Anterior cingulate cortex (tissue), 58 donors: ENCODE data around the gene RBBP6.
"Not testable (repeated sequence)": the region's sequence is repeated elsewhere in the genome, so short reads cannot be mapped to it uniquely, and the experiment has no call there.

Experiments
- DNase-seq, 58 donors: peaks; one replicate each; lab custom pipeline; 2025; lab: John Stamatoyannopoulos, UW

The RBBP6 gene

GRCh38 chr16:24553983-24554382 lies 14.6 kb downstream of the RBBP6 start:
- no peak for DNase-seq

DNA sequence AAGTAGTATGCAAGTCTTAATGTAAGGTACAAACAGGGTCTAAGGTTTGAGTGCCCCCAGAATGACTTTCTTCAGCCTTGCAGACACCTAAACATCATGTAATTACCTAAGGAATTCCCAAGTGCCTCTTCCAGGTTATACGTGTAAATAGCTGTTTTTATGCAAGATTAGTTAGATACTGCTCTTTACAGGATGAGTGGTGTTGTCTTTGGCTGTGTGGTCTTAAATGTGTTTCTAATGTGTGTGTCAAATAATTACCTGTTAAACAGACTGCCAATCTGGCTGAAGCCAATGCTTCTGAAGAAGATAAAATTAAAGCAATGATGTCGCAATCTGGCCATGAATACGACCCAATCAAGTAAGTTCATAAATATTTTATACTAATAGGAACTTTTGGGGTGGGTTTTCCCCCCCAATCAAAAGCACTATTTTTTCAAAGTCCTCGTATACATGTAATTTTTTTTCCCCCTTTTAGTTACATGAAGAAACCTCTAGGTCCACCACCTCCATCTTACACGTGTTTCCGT lies 16.0 kb downstream of the RBBP6 start:
- no peak for DNase-seq

- DNase-seq, result no peak
Measured at GRCh38 chr16:24562811-24563210, 23.4 kb downstream of the RBBP6 start.

DNA sequence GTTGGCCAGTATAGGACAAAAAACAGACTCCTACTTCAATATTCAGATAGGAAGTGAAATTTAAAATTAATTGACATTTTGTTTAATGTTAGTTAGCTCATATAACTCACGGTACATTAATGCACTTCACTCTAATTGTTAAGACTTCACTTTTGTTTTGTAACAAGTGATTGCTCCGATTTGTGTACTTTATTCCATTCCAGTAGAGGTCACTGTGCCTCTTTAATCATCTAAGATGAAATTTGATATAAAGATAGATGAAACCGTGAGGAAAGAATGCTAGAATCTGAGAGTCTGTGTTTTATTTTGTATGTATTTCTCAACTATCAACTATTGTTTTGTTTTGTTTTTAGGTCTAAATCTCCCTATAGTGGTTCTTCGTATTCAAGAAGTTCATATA lies 29.0 kb downstream of the RBBP6 start:
- no peak for DNase-seq

DNA sequence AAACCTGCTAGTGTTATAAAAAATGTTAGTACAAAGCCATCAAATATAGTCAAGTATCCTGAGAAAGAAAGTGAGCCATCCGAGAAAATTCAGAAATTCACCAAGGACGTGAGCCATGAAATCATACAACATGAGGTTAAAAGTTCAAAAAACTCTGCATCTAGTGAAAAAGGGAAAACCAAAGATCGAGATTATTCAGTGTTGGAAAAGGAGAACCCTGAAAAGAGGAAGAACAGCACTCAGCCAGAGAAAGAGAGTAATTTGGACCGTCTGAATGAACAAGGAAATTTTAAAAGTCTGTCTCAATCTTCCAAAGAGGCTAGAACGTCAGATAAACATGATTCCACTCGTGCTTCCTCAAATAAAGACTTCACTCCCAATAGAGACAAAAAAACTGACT lies 31.7 kb downstream of the RBBP6 start:
- DNase-seq, result no peak

GRCh38 chr16:24572069-24572468 lies 32.7 kb downstream of the RBBP6 start:
- DNase-seq, result no peak

- no peak for DNase-seq
Measured at GRCh38 chr16:24573141-24573540, 33.8 kb downstream of the RBBP6 start.

GRCh38 chr16:24574515-24575485 lies 35.4 kb downstream of the RBBP6 start:
- DNase-seq, result not testable (repeated sequence)

DNA sequence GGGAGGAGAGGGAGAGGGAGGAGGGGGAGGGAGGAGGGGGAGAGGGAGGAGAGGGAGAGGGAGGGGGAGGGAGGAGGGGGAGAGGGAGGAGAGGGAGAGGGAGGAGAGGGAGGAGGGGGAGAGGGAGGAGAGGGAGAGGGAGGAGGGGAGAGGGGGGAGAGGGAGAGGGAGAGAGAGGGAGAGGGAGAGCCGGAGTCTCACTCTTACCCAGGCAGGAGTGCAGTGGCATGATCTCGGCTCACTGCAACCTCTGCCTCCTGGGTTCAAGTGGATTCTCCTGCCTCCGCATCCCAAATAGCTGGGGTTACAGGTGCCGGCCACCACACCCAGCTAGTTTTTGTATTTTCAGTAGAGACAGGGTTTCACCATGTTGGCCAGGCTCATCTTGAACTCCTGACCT lies 36.4 kb downstream of the RBBP6 start:
- not testable (repeated sequence) for DNase-seq

GRCh38 chr16:24577167-24577566 lies 37.8 kb downstream of the RBBP6 start:
- no peak for DNase-seq

DNA sequence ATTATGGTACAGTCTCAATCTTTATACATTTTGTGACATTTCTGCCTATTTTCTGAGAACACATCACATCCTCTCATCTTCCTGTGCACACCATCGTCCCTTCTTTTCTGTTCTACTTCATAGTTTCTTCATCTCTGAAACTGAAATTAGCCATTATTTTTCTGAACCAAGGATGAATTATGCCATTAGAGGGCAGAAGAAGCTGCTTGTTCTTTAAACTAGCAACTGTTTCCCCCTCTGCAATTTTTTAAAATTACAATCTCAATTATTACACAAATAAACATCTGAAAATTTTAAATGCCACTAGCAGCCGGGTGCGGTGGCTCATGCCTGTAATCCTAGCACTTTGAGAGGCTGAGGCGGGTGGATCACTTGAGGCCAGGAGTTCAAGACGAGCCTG lies 41.3 kb downstream of the RBBP6 start:
- DNase-seq, result no peak

GRCh38 chr16:24583494-24583893 lies 44.1 kb downstream of the RBBP6 start:
- DNase-seq, result no peak

GRCh38 chr16:24589997-24590396 lies 50.6 kb downstream of the RBBP6 start:
- DNase-seq, result no peak

DNA sequence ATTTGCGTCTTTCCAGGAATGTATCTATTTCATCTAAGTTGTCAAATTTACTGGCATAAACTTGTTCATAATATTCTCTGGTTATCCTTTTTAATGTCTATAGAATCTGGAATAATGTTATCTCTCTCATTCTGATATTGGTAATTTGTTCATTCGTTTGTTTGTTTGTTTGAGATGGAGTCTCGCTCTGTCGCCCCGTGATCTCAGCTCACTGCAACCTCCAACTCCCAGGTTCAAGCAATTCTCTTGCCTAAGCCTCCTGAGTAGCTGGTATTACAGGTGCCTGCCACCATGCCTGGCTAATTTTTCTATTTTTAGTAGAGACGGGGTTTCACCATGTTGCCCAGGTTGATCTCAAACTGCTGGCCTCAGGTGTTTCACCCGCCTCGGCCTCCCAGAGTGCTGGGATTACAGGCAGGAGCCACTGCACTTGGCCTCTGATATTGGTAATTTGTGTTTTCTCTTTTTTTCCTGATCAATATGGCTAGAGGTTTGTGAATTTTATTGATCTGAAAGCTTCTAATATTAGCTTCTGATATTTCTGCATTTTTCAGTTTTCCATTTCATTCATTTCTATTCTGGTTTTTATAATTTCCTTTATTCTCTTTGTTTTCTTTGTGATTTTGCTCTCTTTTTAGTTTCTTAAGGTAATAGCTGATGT lies 59.5 kb downstream of the RBBP6 start:
- DNase-seq, result no peak

- no peak for DNase-seq
Measured at GRCh38 chr16:24609417-24609739, 70.0 kb downstream of the RBBP6 start.

DNA sequence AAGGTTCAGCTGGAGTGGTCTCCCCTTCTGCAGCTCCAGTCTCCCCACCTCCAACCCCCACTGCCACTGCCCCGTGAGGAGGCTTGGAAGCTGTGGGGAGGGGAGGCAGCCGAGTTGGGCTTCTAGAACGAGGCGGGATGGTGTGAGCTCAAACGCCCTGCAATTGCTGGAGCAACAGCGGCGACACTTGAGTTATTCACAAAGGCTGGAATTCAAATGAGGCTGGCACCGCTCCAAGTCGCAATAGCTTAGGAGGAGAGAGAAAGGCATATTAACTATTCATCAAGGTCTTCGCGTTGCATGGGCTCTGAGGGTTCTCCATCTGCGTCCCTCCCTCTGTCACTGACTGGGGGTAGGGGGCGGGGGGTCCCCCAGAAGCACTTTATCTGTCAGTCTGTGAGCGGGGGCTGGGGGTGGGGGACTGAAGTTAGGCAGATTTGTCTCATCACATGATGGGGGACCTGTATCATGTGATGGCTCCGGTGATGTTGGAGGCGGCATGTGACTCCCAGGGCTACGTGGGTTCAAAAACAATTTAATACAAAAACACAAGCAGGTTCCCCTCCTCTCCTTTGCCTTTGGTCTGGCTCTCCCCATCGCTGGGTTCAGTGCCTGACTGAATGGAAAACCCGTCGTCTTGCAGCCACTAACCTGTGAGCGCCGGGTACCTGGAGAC lies 70.5 kb downstream of the RBBP6 start:
- DNase-seq, result peak in 57 of 58 donors; percentile 26 to 96 (median 74)

DNA sequence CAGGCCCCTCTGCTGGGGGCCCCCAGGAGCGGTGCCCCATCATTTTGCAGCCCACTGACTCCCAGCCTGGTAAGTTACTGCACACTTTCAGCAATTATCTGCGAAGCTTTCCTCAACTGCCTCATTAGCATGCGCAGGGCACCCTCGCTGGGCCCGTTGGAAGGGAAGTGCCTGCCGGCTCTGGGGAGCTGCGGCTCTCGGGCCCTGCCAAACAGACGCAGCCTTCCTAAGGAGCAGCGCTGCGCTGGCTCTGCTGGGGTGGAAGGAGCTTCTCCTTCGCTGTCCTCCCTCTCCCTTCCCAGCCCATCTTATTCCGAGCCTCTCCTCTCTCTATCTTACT lies 71.0 kb downstream of the RBBP6 start:
- DNase-seq, result peak in 47 of 58 donors; percentile 15 to 80 (median 55)

- DNase-seq, result peak in 3 of 58 donors; percentile 0 to 5 (median 1)
Measured at GRCh38 chr16:24611310-24611709, 71.9 kb downstream of the RBBP6 start.

GRCh38 chr16:24612656-24613055 lies 73.3 kb downstream of the RBBP6 start:
- no peak for DNase-seq

GRCh38 chr16:24613267-24613666 lies 73.9 kb downstream of the RBBP6 start:
- not testable (repeated sequence) for DNase-seq

GRCh38 chr16:24617502-24617901 lies 78.1 kb downstream of the RBBP6 start:
- no peak for DNase-seq
